ENCODE measurements around the gene SLCO4C1. TPM values are rescaled to one million over a fixed set of nuclear protein-coding genes. Genes with fewer than 3 reads are reported as not detected.

The SLCO4C1 gene
- total RNA-seq, 1 donor from 2014 or later = 0.08 TPM

Other genes with a start within 250 kb of the SLCO4C1 start
- not detected for gene SLCO6A1, start 202.7 kb upstream of the SLCO4C1 start, total RNA-seq